Endothelial cell (in vitro differentiated cells): ENCODE measurements around the gene MYO15B. TPM values are rescaled to one million over a fixed set of nuclear protein-coding genes. Genes with fewer than 3 reads are reported as not detected.

Experiments
- DNase-seq: peaks from one replicate; pipeline ENCODE4 v3.0.0; 2021; ENCODE audit warnings: low spot score
- H3K27ac Mint-ChIP-seq: one replicate; pipeline ENCODE4 v1.8.0; 2021; ENCODE audit warnings: mixed read lengths, inconsistent platforms; ENCODE audit not compliant: unreplicated experiment
- H3K27me3 Mint-ChIP-seq: one replicate; pipeline ENCODE4 v1.8.0; 2021; ENCODE audit warnings: mild to moderate bottlenecking, moderate library complexity, mixed read lengths, inconsistent platforms; ENCODE audit not compliant: unreplicated experiment
- H3K36me3 Mint-ChIP-seq: one replicate; pipeline ENCODE4 v1.8.0; 2021; ENCODE audit warnings: mild to moderate bottlenecking, low read depth, mixed read lengths, inconsistent platforms; ENCODE audit not compliant: unreplicated experiment
- H3K4me1 Mint-ChIP-seq: one replicate; pipeline ENCODE4 v1.8.0; 2021; ENCODE audit warnings: mild to moderate bottlenecking, mixed read lengths, inconsistent platforms; ENCODE audit not compliant: unreplicated experiment
- H3K4me3 Mint-ChIP-seq: one replicate; pipeline ENCODE4 v1.8.0; 2021; ENCODE audit warnings: mild to moderate bottlenecking, mixed read lengths, inconsistent platforms; ENCODE audit not compliant: unreplicated experiment
- H3K9me3 Mint-ChIP-seq: one replicate; pipeline ENCODE4 v1.8.0; 2021; ENCODE audit warnings: mixed read lengths, inconsistent platforms; ENCODE audit not compliant: unreplicated experiment
- CTCF ChIP-seq: fragments of 200-600 bp; sonication (generic); IDR thresholded peaks from one replicate; pipeline ENCODE4 v1.5.0; 2021; ENCODE audit warnings: antibody characterized with exemption; ENCODE audit not compliant: unreplicated experiment
- total RNA-seq: library from RNA; stranded (reverse); fragmentation: NEBNext Ultra II Directional; extraction: Animal tissue kit (Norgen Biotek cat#: 25700); gene quantifications from one replicate; pipeline ENCODE4 v1.2.1, GENCODE V29; 2021; ENCODE audit not compliant: unreplicated experiment

The MYO15B gene
- total RNA-seq, 1 donor from 2014 or later: 224 TPM

- Mint-ChIP-seq H3K4me3 (no peak overlapping the region), H3K9me3 (no peaks in the 10 kb centered on the region), H3K4me1 (no peaks in the 10 kb centered on the region), H3K36me3 (peaks cover 10% of the 10 kb centered on the region), H3K27ac (no peak overlapping the region), H3K27me3 (peaks cover 7% of the 10 kb centered on the region)
- DNase-seq: no peak
- no peak for TF ChIP-seq CTCF
These were observed 19.0 kb upstream of the MYO15B start for GRCh38 chr17:75568412-75569255.

- DNase-seq: no peak
- Mint-ChIP-seq H3K27ac (no peak overlapping the region), H3K4me3 (no peak overlapping the region), H3K4me1 (no peaks in the 10 kb centered on the region), H3K9me3 (no peaks in the 10 kb centered on the region), H3K27me3 (peaks cover 7% of the 10 kb centered on the region), H3K36me3 (peaks cover 10% of the 10 kb centered on the region)
- no peak for TF ChIP-seq CTCF
These were observed 17.4 kb upstream of the MYO15B start for GRCh38 chr17:75570034-75570676.

DNA sequence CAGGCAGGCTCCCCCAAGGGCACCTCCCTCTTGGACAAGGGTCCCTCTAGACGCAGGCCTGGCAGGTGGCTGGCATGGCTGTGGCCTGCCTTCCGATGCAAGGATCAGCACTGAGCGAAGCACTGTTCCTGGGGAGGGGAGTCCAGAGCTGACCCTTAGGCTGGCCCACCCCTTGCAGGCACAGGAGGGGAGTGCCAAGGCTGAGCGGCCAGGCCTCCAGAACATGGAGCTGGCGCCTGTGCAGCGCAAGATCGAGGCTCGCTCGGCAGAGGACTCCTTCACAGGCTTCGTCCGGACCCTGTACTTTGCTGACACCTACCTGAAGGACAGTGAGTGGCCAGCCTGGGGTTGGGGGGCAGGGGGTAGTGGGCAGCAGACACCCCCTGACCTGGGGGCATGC lies 16.8 kb upstream of the MYO15B start:
- peaks cover 8% of the 10 kb centered on the region for H3K36me3 Mint-ChIP-seq
- no peak overlapping the region for H3K27ac Mint-ChIP-seq
- no peaks in the 10 kb centered on the region for H3K9me3 Mint-ChIP-seq
- peaks cover 7% of the 10 kb centered on the region for H3K27me3 Mint-ChIP-seq
- H3K4me1 Mint-ChIP-seq: no peaks in the 10 kb centered on the region
- no peak overlapping the region for H3K4me3 Mint-ChIP-seq
- no peak for TF ChIP-seq CTCF
- no peak for DNase-seq

DNA sequence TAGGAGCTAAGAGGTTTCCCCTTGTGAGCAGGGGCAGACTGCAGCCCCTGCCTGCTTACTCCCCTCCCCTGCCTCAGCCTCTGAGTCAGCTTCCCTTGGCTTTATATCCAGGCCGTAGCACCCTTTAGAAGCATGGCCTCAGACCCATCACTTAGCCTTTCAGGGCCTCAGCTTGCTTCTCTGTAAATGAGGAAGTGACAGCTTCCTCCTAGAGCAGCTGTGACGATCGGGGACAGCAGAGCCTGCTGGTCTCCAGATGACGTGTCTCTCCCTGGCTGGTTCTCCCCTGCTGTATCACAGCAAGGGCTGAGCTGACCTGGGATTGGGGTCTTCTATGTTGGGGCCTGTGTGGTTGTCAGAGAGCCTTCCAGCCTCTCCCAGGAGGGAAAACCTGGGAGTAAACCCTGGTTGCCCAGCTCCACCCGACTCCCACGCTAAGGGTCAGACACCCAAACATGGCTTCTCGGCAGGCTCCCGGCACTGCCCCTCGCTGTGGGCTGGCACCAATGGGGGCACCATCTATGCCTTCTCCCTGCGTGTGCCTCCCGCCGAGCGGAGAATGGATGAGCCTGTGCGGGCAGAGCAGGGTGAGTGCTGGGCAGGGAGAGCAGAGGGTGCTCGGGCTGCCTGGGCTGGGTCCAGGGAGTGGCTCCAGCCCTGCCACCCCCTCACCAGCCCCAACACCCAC lies 16.3 kb upstream of the MYO15B start:
- TF ChIP-seq CTCF: no peak
- H3K36me3 Mint-ChIP-seq: peaks cover 3% of the 10 kb centered on the region
- H3K4me3 Mint-ChIP-seq: no peak overlapping the region
- DNase-seq: peak; percentile 28
- peaks cover 5% of the 10 kb centered on the region for H3K27me3 Mint-ChIP-seq
- H3K9me3 Mint-ChIP-seq: no peaks in the 10 kb centered on the region
- no peaks in the 10 kb centered on the region for H3K4me1 Mint-ChIP-seq
- peak overlapping the region; percentile 13 for H3K27ac Mint-ChIP-seq
